Heart left ventricle (tissue), 16 donors: ENCODE results near the gene FNDC3B. TPM values are rescaled to one million over a fixed set of nuclear protein-coding genes. Genes with fewer than 3 reads are reported as not detected.
A peak's percentile ranks its signal among the peaks of the same experiment; 100 is the strongest.

Source experiments
- ATAC-seq, 4 donors: fragments of 200-7000 bp; cut with Tn5 transposase; one replicate each; pipeline ENCODE4 v1.9.1; 2020 to 2022; ENCODE audit warnings: moderate library complexity in 4 of 4, mild to moderate bottlenecking in 3 of 4, moderate number of reproducible peaks in 1 of 4
- DNase-seq, 5 donors: peaks; one replicate each; pipeline ENCODE4 v3.0.0-alpha.2; 2020
- H3K27ac ChIP-seq, 12 donors: fragments of 200-600 bp; sonication (generic) in 4 of 12; one replicate each; pipeline versions ENCODE4 v1.5.0 to v1.8.0; 2016 to 2022; ENCODE audit warnings: mild to moderate bottlenecking in 2 of 12
- H3K27me3 ChIP-seq, 9 donors: fragments of 200-600 bp; sonication (generic) in 2 of 9; one replicate each; pipeline versions ENCODE4 v1.5.1 to v1.8.0; 2016 to 2022; ENCODE audit warnings: mild to moderate bottlenecking in 3 of 9
- H3K36me3 ChIP-seq, 9 donors: fragments of 200-600 bp; sonication (generic) in 2 of 9; one replicate each; pipeline versions ENCODE4 v1.5.0 to v1.8.0; 2018 to 2022; ENCODE audit warnings: mild to moderate bottlenecking in 2 of 9
- H3K4me1 ChIP-seq, 12 donors: fragments of 200-600 bp; sonication (generic) in 4 of 12; one replicate each; pipeline versions ENCODE4 v1.5.0 to v1.8.0; 2016 to 2022; ENCODE audit warnings: mild to moderate bottlenecking in 3 of 12
- H3K4me3 ChIP-seq, 12 donors: fragments of 200-600 bp; sonication (generic) in 4 of 12; one replicate each; pipeline versions ENCODE4 v1.5.0 to v1.8.0; 2017 to 2022; ENCODE audit warnings: mild to moderate bottlenecking in 9 of 12, moderate library complexity in 4 of 12
- H3K9me3 ChIP-seq, 12 donors: fragments of 200-600 bp; sonication (generic) in 4 of 12; one replicate each; pipeline versions ENCODE4 v1.5.0 to v1.8.0; 2016 to 2022; ENCODE audit warnings: mild to moderate bottlenecking in 1 of 12
- POLR2A ChIP-seq, 2 donors: fragments of 450-650 bp; IDR thresholded peaks; one replicate each; pipeline ENCODE4 v1.6.1; 2017; ENCODE audit warnings: antibody characterized with exemption in 2 of 2, mild to moderate bottlenecking in 2 of 2, moderate library complexity in 2 of 2
- WGBS, 4 donors: extraction: QIAGEN DNeasy Blood & Tissue Kit in 2 of 4; methylation state at CpG; one replicate each; pipeline versions ENCODE4 v1.1.5 to v1.1.7; 2013 to 2018; 5-methylcytosine and 5-hydroxymethylcytosine counted together
- intact Hi-C, 10 donors: fragments of 100-400 bp; cut with DNase I; formaldehyde crosslinking; loops; one replicate each; pipeline versions ENCODE4 v1.11.1 to v1.14.2; 2022
- polyA plus RNA-seq, 2 donors: library from polyadenylated mRNA; stranded (reverse); fragments of 200-250 nt; gene quantifications; one replicate each; pipeline ENCODE4 v1.2.3, GENCODE V29; 2013
- total RNA-seq, 9 donors: library from RNA; depleted of rRNA in 2 of 9; stranded (reverse); fragments of >200 nt in 2 of 9; fragmentation: NEBNext Ultra II Directional in 3 of 9; extraction: Animal tissue kit (Norgen Biotek cat#: 25700) in 3 of 9; gene quantifications; one replicate each; pipeline versions ENCODE4 v1.1.0 to v1.2.4, GENCODE V29; 2016 to 2023
- TF ChIP-seq, protein P1 (sequence below), 12 donors: fragments of 200-600 bp; sonication (generic) in 4 of 12; IDR thresholded peaks; one replicate each; pipeline versions ENCODE4 v1.5.0 to v1.8.0; 2018 to 2022; ENCODE audit warnings: antibody characterized with exemption in 12 of 12, mild to moderate bottlenecking in 5 of 12
- donor health status: ischemic (EF 13 %, LVEDD 7.1; RV severe dilation, severe dysfunction).
- donor health status: healthy with polysubstance abuse.
- donor health status: DM: no; HTN: yes; CAD: no.
- donor health status: DM: no; HTN: no; CAD: no.
- donor health status: ischemic (EF 25% LVEDD 6.9; RV normal size, moderate dysfunction).
- donor health status: ischemic (EF 25% LVEDD 5.7; RV mildly dilated, moderate dysfunction).
- donor health status: healthy.
- donor health status: DM: yes; HTN: yes; CAD: no.
- donor health status: ischemic (EF 35%, LVEDD 5.7; RV mildly dilated, moderate dysfunction).
- donor health status: nonischemic (EF 11% LVEDD 7.7; RV severe dilation, severe dysfunction).
- donor health status: DM: yes; HTN: yes; CAD: no.
- donor health status: PGD.
- donor health status: ischemic (EF 29% LVEDD 5.4; RV normal size, mild dysfunction).
- donor health status: nonischemic (EF 23%, LVEDD 6.1; RV moderate dilation, normal function).

Gene FNDC3B
- total and polyA plus RNA-seq, 11 donors: 9.4 to 113 (median 68.2) TPM

- WGBS, 4 donors: 57 to 69% (median 61%) methylated on average over 1 of the region's 1 CpG
- intact Hi-C loops: loop anchor here in 4 of 10 donors (5.0 to 10.0 kb wide), 2 partner anchors 85 to 87 kb away; no protein-coding TSS in a partner anchor
- TF ChIP-seq POLR2A (IDR thresholded peaks at IDR 0.05): no peak
- TF ChIP-seq, protein P1, sequence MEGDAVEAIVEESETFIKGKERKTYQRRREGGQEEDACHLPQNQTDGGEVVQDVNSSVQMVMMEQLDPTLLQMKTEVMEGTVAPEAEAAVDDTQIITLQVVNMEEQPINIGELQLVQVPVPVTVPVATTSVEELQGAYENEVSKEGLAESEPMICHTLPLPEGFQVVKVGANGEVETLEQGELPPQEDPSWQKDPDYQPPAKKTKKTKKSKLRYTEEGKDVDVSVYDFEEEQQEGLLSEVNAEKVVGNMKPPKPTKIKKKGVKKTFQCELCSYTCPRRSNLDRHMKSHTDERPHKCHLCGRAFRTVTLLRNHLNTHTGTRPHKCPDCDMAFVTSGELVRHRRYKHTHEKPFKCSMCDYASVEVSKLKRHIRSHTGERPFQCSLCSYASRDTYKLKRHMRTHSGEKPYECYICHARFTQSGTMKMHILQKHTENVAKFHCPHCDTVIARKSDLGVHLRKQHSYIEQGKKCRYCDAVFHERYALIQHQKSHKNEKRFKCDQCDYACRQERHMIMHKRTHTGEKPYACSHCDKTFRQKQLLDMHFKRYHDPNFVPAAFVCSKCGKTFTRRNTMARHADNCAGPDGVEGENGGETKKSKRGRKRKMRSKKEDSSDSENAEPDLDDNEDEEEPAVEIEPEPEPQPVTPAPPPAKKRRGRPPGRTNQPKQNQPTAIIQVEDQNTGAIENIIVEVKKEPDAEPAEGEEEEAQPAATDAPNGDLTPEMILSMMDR (IDR thresholded peaks at IDR 0.05): no peak
- peak overlapping the region in 10 of 12 donors; percentile 14 to 92 (median 72) for H3K27ac ChIP-seq
- peaks cover 0 to 12% (median 0%) of the 10 kb centered on the region in 9 donors for H3K36me3 ChIP-seq
- H3K4me1 ChIP-seq: peaks cover 11 to 100% (median 60%) of the 10 kb centered on the region in 12 donors
- peak overlapping the region in 1 of 12 donors; percentile 10 for H3K4me3 ChIP-seq
- H3K27me3 ChIP-seq: no peaks in the 10 kb centered on the region
- ATAC-seq (no peak), DNase-seq (no peak)
- H3K9me3 ChIP-seq: no peaks in the 10 kb centered on the region
Observed at GRCh38 chr3:172129498-172129849, 90.1 kb downstream of the FNDC3B start.

DNA sequence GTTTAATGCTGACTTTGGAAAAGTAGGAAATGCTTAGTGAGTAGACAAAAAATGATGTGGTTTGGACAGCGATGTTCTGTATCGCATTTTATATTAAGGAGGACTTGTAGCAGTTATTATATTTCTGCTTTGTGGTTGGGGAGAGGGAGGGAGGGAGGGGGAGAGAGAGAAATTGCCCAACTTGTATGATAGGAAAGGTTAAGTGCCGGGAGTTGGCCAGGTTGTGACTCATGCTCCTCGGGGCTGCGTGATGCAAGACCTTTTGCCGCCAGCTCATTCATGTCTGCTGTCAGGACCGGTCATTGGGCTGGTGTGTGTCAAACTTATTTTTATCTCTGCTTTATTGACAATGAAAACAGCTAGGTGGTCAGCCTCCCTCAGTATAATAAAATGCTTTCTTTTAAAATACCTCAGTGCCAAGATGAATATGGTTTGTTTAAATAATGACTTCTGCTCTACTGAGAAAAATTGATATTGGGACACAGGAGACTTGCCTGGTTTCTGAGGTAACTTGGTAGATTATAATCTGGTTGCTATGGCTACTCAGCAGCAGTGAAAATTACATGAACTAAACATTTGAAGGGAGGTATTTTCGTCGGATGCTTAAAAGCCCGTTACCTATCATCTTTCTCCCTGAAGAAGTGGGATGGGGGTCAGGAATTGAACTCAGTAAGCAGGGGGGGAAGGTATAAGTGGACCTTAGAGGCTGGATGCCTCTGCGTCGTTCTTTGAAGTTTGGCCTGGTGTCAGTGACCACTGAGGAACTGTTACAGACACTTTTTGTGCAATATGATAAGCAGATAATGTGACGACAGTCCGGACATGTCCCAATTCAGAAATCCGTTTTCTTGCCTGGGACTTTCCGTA lies 90.7 kb downstream of the FNDC3B start:
- Histone ChIP-seq H3K27ac (peak overlapping the region in 11 of 12 donors; percentile 43 to 92 (median 74)), H3K27me3 (no peaks in the 10 kb centered on the region), H3K4me3 (peak overlapping the region in 1 of 12 donors; percentile 10), H3K9me3 (no peaks in the 10 kb centered on the region), H3K4me1 (peaks cover 13 to 100% (median 61%) of the 10 kb centered on the region in 12 donors), H3K36me3 (peaks cover 0 to 11% (median 0%) of the 10 kb centered on the region in 9 donors)
- intact Hi-C loops: loop anchor here in 4 of 10 donors (5.0 to 10.0 kb wide), 2 partner anchors 85 to 88 kb away; no protein-coding TSS in a partner anchor
- WGBS, 4 donors: 41 to 54% (median 50%) methylated on average over 16 of the region's 16 CpGs
- TF ChIP-seq, protein P1 (IDR thresholded peaks at IDR 0.05): no peak
- TF ChIP-seq POLR2A (IDR thresholded peaks at IDR 0.05): no peak
- DNase-seq (peak; percentile 86 to 96 (median 88)), ATAC-seq (peak; percentile 73 to 96 (median 92))

GRCh38 chr3:172130717-172131050 lies 91.3 kb downstream of the FNDC3B start:
- Histone ChIP-seq H3K27me3 (no peaks in the 10 kb centered on the region), H3K9me3 (no peaks in the 10 kb centered on the region), H3K4me1 (peaks cover 8 to 100% (median 61%) of the 10 kb centered on the region in 12 donors), H3K36me3 (peaks cover 0 to 14% (median 0%) of the 10 kb centered on the region in 9 donors), H3K4me3 (no peak overlapping the region), H3K27ac (peak overlapping the region in 11 of 12 donors; percentile 43 to 92 (median 74))
- no peak for ATAC-seq
- TF ChIP-seq, protein P1 (IDR thresholded peaks at IDR 0.05): no peak
- no peak for TF ChIP-seq POLR2A (IDR thresholded peaks at IDR 0.05)
- no peak for DNase-seq
- intact Hi-C loops: no loop called here
- 59 to 78% (median 73%) methylated on average over 2 of the region's 2 CpGs for WGBS, 4 donors

- Histone ChIP-seq H3K9me3 (no peaks in the 10 kb centered on the region), H3K27ac (peak overlapping the region in 4 of 12 donors; percentile 2 to 92 (median 23)), H3K27me3 (no peaks in the 10 kb centered on the region), H3K4me3 (no peak overlapping the region), H3K36me3 (peaks cover 0 to 17% (median 0%) of the 10 kb centered on the region in 9 donors), H3K4me1 (peaks cover 6 to 100% (median 59%) of the 10 kb centered on the region in 12 donors)
- no peak for DNase-seq
- 80 to 100% (median 90%) methylated on average over 1 of the region's 1 CpG for whole genome bisulfite sequencing, 4 donors
- TF ChIP-seq POLR2A (IDR thresholded peaks at IDR 0.05): no peak
- TF ChIP-seq, protein P1 (IDR thresholded peaks at IDR 0.05): no peak
- no peak for ATAC-seq
- intact Hi-C loops: no loop called here
Observed at GRCh38 chr3:172131746-172132145, 92.4 kb downstream of the FNDC3B start.
